ENCODE results near the gene RAB14. TPM values are rescaled to one million over a fixed set of nuclear protein-coding genes. Genes with fewer than 3 reads are reported as not detected.
A peak's percentile ranks its signal among the peaks of the same experiment; 100 is the strongest.
"Not testable (repeated sequence)": the region's sequence is repeated elsewhere in the genome, so short reads cannot be mapped to it uniquely, and the experiment has no call there.

The RAB14 gene
- total RNA-seq, 1 experiment from 2014 or later = 52.2 TPM

DNA sequence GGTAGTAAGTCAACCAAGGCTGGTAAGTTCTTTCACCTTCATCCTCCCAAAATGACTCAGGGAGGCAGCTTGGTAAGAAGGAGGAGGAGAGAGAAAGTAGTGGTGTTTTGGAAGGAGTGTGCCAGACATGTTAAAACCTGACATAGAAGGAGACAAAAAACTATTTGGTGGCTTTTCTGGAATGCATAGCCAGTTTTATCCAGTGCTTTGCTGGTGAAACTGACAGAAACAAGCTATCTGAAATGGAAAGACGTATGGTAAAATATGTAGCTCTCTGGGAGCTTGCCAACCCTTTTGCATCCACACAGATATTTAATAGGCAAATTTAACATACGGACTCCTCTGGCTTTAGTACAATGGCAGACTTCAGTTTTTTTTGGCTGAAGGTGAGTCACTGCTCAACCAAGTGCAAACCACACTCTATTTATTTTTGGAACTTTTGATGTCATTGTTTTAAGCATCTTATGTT, 45.4 kb downstream of the RAB14 start:
- peak; percentile 86 for DNase-seq (ENCODE audit: low read depth)

DNA sequence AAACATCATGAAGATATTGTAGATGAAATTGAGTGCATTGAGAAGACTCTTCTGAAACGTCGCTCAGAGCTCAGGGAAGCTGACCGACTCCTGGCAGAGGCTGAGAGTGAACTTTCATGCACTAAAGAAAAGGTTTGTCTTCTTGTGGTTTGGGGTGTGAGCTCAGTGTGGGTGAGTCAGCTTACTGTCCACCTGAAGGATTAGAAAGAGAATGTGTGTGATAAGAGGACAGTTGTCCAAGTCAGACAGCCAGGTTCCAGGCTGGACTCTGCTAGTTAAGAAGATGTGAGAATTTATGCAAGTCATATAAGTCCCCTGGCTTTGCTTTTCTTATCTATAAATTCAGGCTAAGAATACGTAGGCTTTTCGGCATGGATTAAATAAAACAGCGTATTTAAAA, 46.9 kb downstream of the RAB14 start:
- peak; percentile 80 for DNase-seq (ENCODE audit: low read depth)

DNA sequence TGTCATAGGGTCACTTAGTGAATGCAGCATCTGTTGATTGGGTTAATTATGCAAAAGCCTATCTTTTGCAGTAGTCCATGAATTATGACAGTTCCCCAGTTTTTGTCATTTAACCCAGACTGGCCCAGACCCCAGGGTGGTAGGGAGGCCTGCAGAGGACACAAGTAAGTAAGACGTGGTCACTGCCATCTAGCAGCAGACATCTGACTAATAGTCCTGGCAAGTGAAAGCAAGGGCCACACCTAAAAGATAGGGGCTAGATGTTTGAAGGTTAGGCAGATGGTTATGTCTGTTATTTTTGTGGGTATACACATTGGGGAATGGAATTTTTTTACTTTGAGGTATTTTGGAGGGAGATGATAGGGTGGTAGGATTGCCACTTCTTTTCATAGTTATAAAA, 48.0 kb downstream of the RAB14 start:
- DNase-seq (ENCODE audit: low read depth) = peak; percentile 14

- no peak for DNase-seq (ENCODE audit: low read depth)
Measured at GRCh38 chr9:121150188-121150587, 51.5 kb downstream of the RAB14 start.

DNA sequence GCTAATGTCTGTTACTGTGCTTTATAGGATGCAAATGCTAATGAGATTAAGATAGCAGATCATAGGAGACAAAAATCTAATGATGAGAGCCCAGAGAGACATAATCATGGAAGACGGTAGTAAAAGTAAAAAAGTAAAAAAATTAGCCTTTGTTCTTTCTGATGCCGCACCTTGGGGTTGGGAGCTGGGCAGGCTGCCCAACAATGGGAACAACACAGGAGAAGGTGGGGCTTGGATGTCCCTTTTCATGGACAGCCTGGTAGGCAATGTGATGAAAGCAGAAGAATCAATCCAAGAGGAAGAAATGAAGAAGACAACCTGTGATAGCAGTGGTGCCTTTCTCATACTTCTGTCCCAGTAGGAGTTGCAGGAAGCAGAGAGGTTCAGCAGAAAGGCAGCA, 57.2 kb downstream of the RAB14 start:
- no peak for DNase-seq (ENCODE audit: low read depth)

- no peak for DNase-seq (ENCODE audit: low read depth)
Measured at GRCh38 chr9:121143771-121144170, 57.9 kb downstream of the RAB14 start.

- no peak for DNase-seq (ENCODE audit: low read depth)
Measured at GRCh38 chr9:121141706-121142105, 60.0 kb downstream of the RAB14 start.

DNA sequence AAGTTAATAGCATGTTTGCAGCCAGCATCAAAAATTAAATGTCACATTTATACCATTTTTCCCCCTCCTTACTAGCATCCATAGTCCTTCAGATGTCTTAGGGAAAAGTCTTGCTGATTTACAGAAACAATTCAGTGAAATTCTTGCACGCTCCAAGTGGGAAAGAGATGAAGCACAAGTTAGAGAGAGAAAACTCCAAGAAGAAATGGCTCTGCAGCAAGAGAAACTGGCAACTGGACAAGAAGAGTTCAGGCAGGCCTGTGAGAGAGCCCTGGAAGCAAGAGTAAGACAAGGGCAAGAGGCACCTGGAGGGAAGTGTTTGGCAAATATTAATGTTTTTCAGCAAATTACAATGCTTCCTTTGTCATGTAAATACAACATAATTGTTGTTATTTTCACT, 60.4 kb downstream of the RAB14 start:
- no peak for DNase-seq (ENCODE audit: low read depth)

DNA sequence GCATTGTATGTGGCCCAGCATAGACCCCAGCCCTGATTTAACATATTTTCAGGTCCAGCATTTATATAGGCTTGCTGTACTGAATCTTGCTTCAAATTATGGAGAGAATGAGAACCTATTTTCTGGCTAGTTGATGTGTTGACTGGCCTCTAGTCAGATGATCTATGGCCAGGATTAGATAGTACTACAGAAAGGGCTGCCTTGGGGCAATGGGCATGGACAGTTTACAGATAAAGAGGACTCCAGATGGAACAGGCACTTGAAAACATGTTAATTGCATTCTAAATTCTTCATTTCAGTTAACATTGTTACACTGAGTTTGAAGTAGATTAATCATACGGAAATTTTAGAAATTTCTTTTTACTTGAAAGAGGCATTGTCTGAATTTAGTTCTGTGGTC, 61.5 kb downstream of the RAB14 start:
- no peak for DNase-seq (ENCODE audit: low read depth)

DNA sequence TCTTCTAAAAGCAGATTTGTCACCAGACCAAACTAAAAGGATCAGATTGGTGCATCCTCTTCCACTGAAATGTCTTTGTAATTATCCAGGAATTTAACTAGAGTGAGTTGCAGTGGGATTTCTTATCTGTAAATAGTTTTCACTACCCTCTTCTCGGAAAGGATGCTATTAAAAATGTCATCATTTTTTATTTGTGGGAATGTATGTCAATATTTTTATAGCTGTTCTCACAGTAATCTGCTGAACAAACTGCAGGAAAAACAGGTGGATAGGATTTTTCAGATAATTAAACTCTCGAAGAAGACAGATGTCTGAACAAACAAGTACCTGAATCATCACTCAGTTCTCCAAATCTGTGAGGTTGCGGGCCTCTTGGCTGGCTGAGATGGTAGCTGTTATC, 62.7 kb downstream of the RAB14 start:
- DNase-seq (ENCODE audit: low read depth) = no peak

DNA sequence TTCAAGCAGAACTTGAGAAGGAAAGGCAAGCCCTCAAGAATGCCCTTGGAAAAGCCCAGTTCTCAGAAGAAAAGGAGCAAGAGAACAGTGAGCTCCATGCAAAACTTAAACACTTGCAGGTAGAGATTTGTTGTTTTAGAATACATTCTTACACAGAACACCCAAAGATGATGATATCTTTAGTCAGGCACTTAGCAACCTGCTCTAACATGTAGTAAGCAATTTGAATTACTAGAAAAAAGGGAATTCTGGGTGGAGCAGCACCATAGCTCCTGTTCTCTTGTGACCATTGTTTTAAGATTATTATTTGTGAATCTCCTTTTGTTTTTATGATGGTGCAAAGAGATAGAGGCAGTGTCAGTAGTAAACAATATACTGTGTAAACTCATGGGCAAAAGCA, 63.1 kb downstream of the RAB14 start:
- DNase-seq (ENCODE audit: low read depth) = no peak

DNA sequence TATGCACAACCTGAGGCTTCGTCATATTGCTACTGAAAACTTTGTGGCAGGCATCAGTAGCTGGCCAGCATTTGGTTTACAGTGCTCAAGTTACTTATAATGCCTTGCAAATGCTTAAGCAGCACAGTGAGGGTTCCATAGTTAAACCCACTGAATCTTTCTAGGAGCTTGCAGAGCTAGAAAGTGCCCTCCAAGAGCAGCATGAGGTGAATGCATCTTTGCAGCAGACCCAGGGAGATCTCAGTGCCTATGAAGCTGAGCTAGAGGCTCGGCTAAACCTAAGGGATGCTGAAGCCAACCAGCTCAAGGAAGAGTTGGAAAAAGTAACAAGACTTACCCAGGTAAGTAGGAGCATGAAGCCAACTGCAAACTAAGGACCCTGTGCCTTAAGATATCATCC, 66.0 kb downstream of the RAB14 start:
- DNase-seq (ENCODE audit: low read depth) = no peak

- no peak for DNase-seq (ENCODE audit: low read depth)
Measured at GRCh38 chr9:121133104-121133816, 68.4 kb downstream of the RAB14 start.

GRCh38 chr9:121129384-121129783, 72.3 kb downstream of the RAB14 start:
- not testable (repeated sequence) for DNase-seq (ENCODE audit: low read depth)

Other genes starting within 250 kb of the RAB14 start
- gene C5, start 151.6 kb downstream of the RAB14 start, total RNA-seq (2014; rRNA removed; shearing (Covaris generic)) = 3.4 and 5.6 TPM in 2 replicates
- 10.1 and 11.1 TPM in 2 replicates for gene CNTRL, start 126.9 kb downstream of the RAB14 start, total RNA-seq (2014; rRNA removed; shearing (Covaris generic))
- 142 and 207 TPM in 2 replicates for gene GSN, start 66.3 kb upstream of the RAB14 start, total RNA-seq (2014; rRNA removed; shearing (Covaris generic))
- gene STOM, start 168.4 kb upstream of the RAB14 start, total RNA-seq (2014; rRNA removed; shearing (Covaris generic)) = 33.9 and 45.8 TPM in 2 replicates